A673 (cell line): Measurements from ENCODE around the gene CDC37L1.

Experiments
- CTCF ChIP-seq: fragments of 300-800, 200-600 bp; sonication (generic); conservative IDR thresholded peaks from 2 replicates; pipeline ENCODE4 v1.5.1; 2017; ENCODE audit warnings: low read depth, mild to moderate bottlenecking, antibody characterized with exemption, low read length, moderate library complexity, mixed read lengths
- EZH2 ChIP-seq: fragments of 200-600 bp; sonication (generic); IDR thresholded peaks from 2 replicates; pipeline ENCODE4 v1.6.1; 2017; ENCODE audit warnings: borderline replicate concordance, low read depth, mild to moderate bottlenecking, mixed read lengths, antibody characterized with exemption, low read length; ENCODE audit not compliant: poor library complexity, severe bottlenecking

GRCh38 chr9:4684820-4685219 is 5.5 kb downstream of the CDC37L1 start:
- TF ChIP-seq CTCF (no peak), EZH2 (no peak)
